Aorta (tissue), 5 donors: ENCODE data around the gene MPDU1. TPM values are rescaled to one million over a fixed set of nuclear protein-coding genes. Genes with fewer than 3 reads are reported as not detected.
A peak's percentile ranks its signal among the peaks of the same experiment; 100 is the strongest.
"Not testable (repeated sequence)": the region's sequence is repeated elsewhere in the genome, so short reads cannot be mapped to it uniquely, and the experiment has no call there.

ENCODE experiments used
- ATAC-seq: fragments of 200-7000 bp; cut with Tn5 transposase; one replicate; pipeline ENCODE4 v1.9.1; 2022; ENCODE audit warnings: moderate library complexity; ENCODE audit not compliant: low FRiP score
- DNase-seq, 2 donors: peaks; one replicate each; pipeline ENCODE4 v3.0.0-alpha.2; 2020
- H3K27ac ChIP-seq, 2 donors: one replicate each; pipeline ENCODE4 v1.5.1; 2013; ENCODE audit warnings: low read length in 2 of 2, mild to moderate bottlenecking in 2 of 2, moderate library complexity in 2 of 2, control low read depth in 1 of 2, inconsistent platforms in 1 of 2, low read depth in 1 of 2
- H3K27me3 ChIP-seq, 2 donors: one replicate each; pipeline ENCODE4 v1.6.1; 2013; ENCODE audit warnings: control low read depth in 1 of 2, low read length in 1 of 2, mild to moderate bottlenecking in 1 of 2, moderate library complexity in 1 of 2; ENCODE audit not compliant: insufficient read depth in 2 of 2, control insufficient read depth in 1 of 2
- H3K36me3 ChIP-seq, 2 donors: one replicate each; pipeline ENCODE4 v1.6.1; 2013; ENCODE audit warnings: control low read depth in 1 of 2, low read length in 1 of 2, mild to moderate bottlenecking in 1 of 2; ENCODE audit not compliant: insufficient read depth in 2 of 2, control insufficient read depth in 1 of 2
- H3K4me1 ChIP-seq, 2 donors: one replicate each; pipeline ENCODE4 v1.6.1; 2013; ENCODE audit warnings: low read length in 2 of 2, control low read depth in 1 of 2, mild to moderate bottlenecking in 1 of 2, moderate library complexity in 1 of 2; ENCODE audit not compliant: insufficient read depth in 2 of 2, control insufficient read depth in 1 of 2
- H3K4me3 ChIP-seq, 2 donors: one replicate each; pipeline ENCODE4 v1.5.1; 2013; ENCODE audit warnings: low read length in 2 of 2, control low read depth in 1 of 2, mild to moderate bottlenecking in 1 of 2
- H3K9me3 ChIP-seq: one replicate; pipeline ENCODE4 v1.6.1; 2013; ENCODE audit warnings: mild to moderate bottlenecking, low read length; ENCODE audit not compliant: control insufficient read depth
- WGBS, 2 donors: extraction: QIAGEN DNeasy Blood & Tissue Kit; methylation state at CpG; one replicate each; pipeline ENCODE4 v1.1.7; 2013; 5-methylcytosine and 5-hydroxymethylcytosine counted together
- intact Hi-C, 2 donors: fragments of 100-400 bp; cut with DNase I; formaldehyde crosslinking; loops; one replicate each; pipeline versions ENCODE4 v1.14.2 to v1.15.0; 2022
- polyA plus RNA-seq, 2 donors: library from polyadenylated mRNA; stranded (reverse); fragments of 200-250 nt; gene quantifications; one replicate each; pipeline ENCODE4 v1.2.3, GENCODE V29; 2013
- total RNA-seq, 2 donors: library from RNA; stranded (reverse); fragmentation: NEBNext Ultra II Directional; extraction: Animal tissue kit (Norgen Biotek cat#: 25700); gene quantifications; one replicate each; pipeline ENCODE4 v1.2.1, GENCODE V29; 2021
- donor health status: healthy with polysubstance abuse.
- donor health status: Bipolar disorder and iron deficiency.
- donor health status: DM: no; HTN: no; CAD: no.
- donor health status: DM: no; HTN: no; CAD: no.
- donor health status: DM: yes; HTN: yes; CAD: no.

MPDU1 gene
- total and polyA plus RNA-seq, 4 donors = 12.0 to 24.7 (median 21.1) TPM

DNA sequence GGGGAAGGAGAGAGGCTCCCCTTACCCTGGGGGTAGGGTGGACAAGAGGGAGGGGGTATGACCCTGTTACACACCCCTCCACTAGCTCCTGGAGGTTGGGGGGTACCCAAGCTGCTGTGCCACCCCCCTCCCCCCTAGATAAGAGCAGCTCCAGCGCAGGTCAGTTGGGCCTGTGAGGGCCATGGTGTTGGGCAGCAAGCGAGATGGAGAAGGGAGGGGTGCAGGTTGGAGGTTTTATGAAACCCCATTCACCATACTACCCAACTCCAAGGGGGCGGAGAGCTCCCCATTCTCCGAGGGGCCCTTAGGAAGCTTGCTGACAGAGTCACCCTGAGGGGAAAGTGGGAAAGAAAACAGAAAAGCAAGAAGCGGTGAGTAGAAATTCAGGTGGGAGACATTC lies 7.9 kb downstream of the MPDU1 start:
- ATAC-seq = no peak
- Histone ChIP-seq H3K27ac (no peak overlapping the region), H3K9me3 (no peaks in the 10 kb centered on the region), H3K4me1 (no peaks in the 10 kb centered on the region), H3K27me3 (no peaks in the 10 kb centered on the region), H3K36me3 (peaks cover 11 to 22% of the 10 kb centered on the region in 2 donors), H3K4me3 (no peak overlapping the region)
- no peak for DNase-seq
- WGBS, 2 donors = 83 to 86% methylated on average over 5 of the region's 5 CpGs
- intact Hi-C loops = loop anchor here in 1 of 2 donors (2.0 kb wide), 1 partner anchor 79 kb away; no protein-coding TSS in a partner anchor

DNA sequence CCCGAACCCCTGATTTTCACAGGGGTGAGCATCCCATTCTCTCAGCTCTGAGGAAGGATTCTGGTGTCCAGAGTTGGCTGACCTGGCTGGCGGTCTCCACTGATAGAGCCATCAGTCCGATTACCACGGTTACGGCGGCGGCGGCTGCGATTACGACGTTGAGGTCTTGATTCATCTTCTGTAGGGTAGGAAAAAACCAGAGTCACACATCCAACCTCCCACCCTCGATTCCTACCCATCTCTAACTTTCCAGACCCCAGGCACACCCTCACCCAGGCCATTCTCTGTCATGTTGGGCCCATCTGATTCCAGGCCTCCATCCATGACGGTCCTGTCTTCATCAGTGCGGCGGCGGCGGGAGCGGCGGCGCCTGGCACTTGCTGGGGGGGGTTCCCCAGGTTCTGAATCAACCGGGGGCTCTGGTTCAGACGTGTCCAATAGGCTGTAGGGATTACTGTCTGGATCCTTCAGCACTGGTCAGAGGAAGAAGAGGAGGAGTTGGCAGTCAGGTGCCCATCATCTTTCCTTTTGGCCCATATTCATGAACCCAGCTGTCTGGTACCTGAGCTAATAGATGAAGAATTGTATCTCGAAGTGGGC lies 8.9 kb downstream of the MPDU1 start:
- H3K27ac ChIP-seq = no peak overlapping the region
- H3K9me3 ChIP-seq = no peaks in the 10 kb centered on the region
- no peaks in the 10 kb centered on the region for H3K27me3 ChIP-seq
- no peak for DNase-seq
- H3K4me3 ChIP-seq = no peak overlapping the region
- ATAC-seq = no peak
- no peaks in the 10 kb centered on the region for H3K4me1 ChIP-seq
- intact Hi-C loops = no loop called here
- WGBS, 2 donors = 89 to 92% methylated on average over 23 of the region's 23 CpGs
- peaks cover 11 to 22% of the 10 kb centered on the region in 2 donors for H3K36me3 ChIP-seq

DNA sequence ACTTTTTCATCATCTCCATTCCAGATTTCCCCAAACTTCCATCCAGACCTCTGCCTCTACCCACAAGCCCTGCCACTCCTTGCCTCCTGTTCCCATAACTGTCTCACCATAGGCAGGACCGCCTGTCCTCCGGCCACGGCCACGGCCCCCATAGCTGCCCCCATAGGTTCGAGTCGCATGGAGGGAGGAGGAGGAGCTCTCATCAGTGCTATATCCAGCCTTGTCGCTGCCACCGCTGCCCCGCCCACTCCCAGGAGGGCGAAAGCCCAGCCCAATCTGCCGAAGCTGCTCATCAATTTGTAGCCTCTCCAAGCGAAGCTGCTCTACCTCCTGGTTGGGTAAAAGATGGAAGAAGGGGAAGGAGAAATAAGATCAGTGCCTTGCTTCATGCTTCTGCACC lies 9.6 kb downstream of the MPDU1 start:
- Histone ChIP-seq H3K4me1 (no peaks in the 10 kb centered on the region), H3K4me3 (no peak overlapping the region), H3K27ac (no peak overlapping the region), H3K9me3 (no peaks in the 10 kb centered on the region), H3K27me3 (no peaks in the 10 kb centered on the region), H3K36me3 (peaks cover 11 to 22% of the 10 kb centered on the region in 2 donors)
- intact Hi-C loops = no loop called here
- DNase-seq = no peak
- WGBS, 2 donors = 81% methylated on average over 12 of the region's 12 CpGs
- ATAC-seq = no peak

DNA sequence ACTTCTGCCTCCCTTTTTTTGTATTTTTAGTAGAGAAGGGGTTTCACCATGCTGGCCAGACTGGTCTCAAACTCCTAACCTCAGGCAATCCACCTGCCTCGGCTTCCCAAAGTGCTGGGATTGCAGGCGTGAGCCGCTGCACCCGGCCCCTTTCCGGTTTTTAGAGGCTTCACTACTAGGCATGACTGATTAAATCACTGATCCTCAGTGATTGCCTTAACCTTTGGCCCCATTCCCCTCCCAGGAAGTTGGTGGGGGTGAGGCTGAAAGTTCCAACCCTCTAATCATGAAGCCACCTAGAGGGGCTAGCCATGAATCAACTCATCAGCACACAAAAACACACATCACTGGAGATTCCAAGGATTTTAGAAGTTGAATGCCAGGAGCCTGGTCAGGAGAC lies 13.9 kb downstream of the MPDU1 start:
- intact Hi-C loops, H3K27me3 ChIP-seq, H3K27ac ChIP-seq, H3K4me1 ChIP-seq, H3K9me3 ChIP-seq, ATAC-seq, DNase-seq, H3K4me3 ChIP-seq: not testable (repeated sequence)
- H3K36me3 ChIP-seq = peaks cover 11 to 22% of the 10 kb centered on the region in 2 donors
- 76 to 79% methylated on average over 5 of the region's 5 CpGs for WGBS, 2 donors

DNA sequence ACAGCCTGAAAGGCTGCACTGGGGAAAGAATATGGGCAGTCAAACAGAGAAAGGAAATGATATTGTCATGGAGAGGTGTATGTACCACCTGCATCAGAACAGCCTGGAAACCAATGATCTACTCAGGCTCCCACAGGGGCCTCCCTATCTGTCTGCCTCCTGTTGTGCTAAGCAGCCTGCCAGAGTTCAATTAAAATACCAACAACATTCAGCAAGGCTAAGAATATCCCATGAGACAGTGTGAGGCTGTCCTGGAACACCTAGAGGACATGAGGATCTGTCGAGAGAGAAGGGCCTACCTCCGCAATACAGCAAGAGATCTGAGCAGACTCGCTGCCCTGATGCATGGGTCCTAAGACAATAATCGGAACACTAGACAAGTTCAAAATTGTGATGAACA lies 22.6 kb downstream of the MPDU1 start:
- H3K9me3 ChIP-seq = no peaks in the 10 kb centered on the region
- H3K36me3 ChIP-seq = peaks cover 7 to 10% of the 10 kb centered on the region in 2 donors
- no peaks in the 10 kb centered on the region for H3K27me3 ChIP-seq
- no peak overlapping the region for H3K27ac ChIP-seq
- peak in 1 of 2 donors; percentile 2 for DNase-seq
- no peak for ATAC-seq
- H3K4me3 ChIP-seq = no peak overlapping the region
- no peaks in the 10 kb centered on the region for H3K4me1 ChIP-seq
- 87% methylated on average over 4 of the region's 4 CpGs for whole genome bisulfite sequencing, 2 donors
- intact Hi-C loops = no loop called here

DNA sequence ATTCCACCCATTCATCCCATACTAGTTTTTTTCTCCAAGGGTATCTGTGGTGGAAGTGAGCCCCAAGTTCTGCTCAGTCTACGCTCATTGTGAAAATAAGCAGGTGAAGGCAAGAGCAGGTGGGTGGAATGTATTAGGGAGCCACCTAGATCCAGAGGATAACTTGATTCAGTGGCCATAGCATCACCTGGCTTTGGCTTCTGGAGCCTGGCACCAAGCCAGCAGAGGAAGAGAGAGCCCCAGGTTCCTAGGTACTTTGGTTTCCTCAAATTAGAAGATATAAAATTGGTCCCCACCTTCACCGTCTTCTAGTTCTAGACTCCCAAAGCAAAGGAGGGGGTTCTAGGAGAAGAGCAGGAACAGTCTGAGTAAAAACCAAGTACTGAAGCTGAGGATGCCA lies 27.0 kb downstream of the MPDU1 start:
- Histone ChIP-seq H3K9me3 (no peaks in the 10 kb centered on the region), H3K4me3 (no peak overlapping the region), H3K4me1 (peaks cover 2 to 9% of the 10 kb centered on the region in 2 donors), H3K27ac (no peak overlapping the region), H3K27me3 (no peaks in the 10 kb centered on the region), H3K36me3 (peaks cover 0 to 3% of the 10 kb centered on the region in 2 donors)
- 95 to 98% methylated on average over 2 of the region's 2 CpGs for WGBS, 2 donors
- intact Hi-C loops = no loop called here
- ATAC-seq (no peak), DNase-seq (no peak)

DNA sequence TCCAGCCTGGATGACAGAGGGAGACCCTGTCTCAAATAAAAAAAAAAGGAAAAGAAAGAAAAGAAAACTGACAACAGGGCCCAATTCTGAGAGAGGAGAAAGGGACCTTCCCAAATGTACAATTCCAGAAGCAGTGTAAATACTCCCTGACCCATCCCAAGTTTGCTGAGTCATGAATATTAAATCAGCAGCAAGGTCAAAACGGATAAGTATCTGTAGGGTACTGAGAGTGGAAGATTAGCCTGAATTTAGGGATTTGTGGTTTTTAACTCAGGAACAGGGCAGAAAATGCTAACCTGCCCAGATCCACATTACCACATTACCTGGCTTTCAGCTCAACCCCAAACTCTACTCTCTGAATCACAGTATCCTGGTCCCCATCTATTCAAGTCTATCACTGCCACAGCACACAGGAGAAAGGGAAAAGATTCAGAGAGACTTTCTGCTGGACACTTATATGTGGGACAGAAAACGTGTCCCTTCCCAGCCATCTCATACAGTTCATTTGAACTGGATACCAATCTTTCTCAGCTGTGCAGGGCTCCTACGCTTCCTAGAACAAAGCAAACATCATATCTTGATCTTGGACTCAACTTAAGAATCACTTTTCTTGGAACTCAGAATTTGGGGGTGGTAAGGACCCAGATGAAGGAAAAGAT lies 28.1 kb downstream of the MPDU1 start:
- H3K36me3 ChIP-seq = no peaks in the 10 kb centered on the region
- DNase-seq = no peak
- H3K27ac ChIP-seq = no peak overlapping the region
- ATAC-seq = no peak
- no peaks in the 10 kb centered on the region for H3K9me3 ChIP-seq
- intact Hi-C loops = no loop called here
- no peak overlapping the region for H3K4me3 ChIP-seq
- H3K4me1 ChIP-seq = peaks cover 2 to 9% of the 10 kb centered on the region in 2 donors
- 13 to 19% methylated on average over 3 of the region's 3 CpGs for WGBS, 2 donors
- H3K27me3 ChIP-seq = no peaks in the 10 kb centered on the region

DNA sequence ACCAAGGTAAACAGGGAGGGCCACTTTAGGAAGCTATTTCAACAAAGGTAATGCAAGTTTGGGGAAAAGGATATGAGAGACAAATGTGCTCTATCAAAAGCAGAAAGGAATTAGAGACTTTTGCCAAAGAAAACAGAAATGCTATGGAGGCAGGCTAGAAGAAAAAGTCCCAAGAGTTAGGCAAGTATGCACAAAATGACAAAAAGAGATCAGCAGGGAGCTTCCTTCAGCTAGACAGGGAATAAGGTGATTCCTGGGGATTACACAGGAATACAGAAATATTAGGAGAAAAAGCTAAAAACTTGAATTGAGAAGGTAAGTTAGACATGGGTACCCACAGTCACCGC lies 28.6 kb downstream of the MPDU1 start:
- WGBS, 2 donors = 80 to 87% methylated on average over 1 of the region's 1 CpG
- no peaks in the 10 kb centered on the region for H3K36me3 ChIP-seq
- ATAC-seq (no peak), DNase-seq (no peak)
- no peaks in the 10 kb centered on the region for H3K9me3 ChIP-seq
- peaks cover 2 to 9% of the 10 kb centered on the region in 2 donors for H3K4me1 ChIP-seq
- no peak overlapping the region for H3K27ac ChIP-seq
- intact Hi-C loops = no loop called here
- H3K27me3 ChIP-seq = no peaks in the 10 kb centered on the region
- no peak overlapping the region for H3K4me3 ChIP-seq

DNA sequence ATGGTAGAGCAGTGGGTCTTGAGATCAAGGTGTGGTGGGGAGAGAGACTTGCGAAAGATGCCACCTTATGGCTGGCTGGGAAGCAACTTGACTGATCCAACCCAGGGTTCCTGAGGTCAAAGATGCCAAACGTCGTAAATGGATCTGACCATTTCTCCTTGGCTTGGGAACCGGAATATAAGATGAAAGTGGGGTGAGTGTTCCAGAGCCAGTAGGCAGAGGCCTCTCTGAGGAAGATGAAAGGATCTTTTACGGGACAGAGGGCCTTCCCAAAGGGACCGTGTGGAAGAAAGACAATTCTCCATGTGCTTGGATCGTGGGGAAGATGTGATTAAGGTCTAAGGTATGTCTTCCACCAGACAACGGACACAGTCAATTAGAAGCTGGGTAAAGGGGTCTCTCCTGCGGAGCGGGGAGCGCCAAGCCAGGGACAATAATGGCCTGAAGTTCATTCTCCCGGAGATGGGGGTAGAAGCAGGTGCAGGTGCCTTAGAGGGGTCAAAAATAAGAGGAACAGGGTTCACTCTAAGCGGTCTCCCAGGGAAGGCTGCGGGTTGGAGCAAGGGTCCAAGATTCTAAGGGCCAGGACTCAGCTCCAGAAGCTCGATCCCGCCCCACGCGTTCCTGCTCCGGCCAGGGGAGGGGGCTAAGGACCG lies 30.2 kb downstream of the MPDU1 start:
- no peak for ATAC-seq

More for the DNA sequence above, 30.2 kb downstream of the MPDU1 start:
- H3K27ac ChIP-seq = peak overlapping the region in 1 of 2 donors; percentile 72
- H3K9me3 ChIP-seq = no peaks in the 10 kb centered on the region
- peaks cover 2 to 9% of the 10 kb centered on the region in 2 donors for H3K4me1 ChIP-seq
- no peaks in the 10 kb centered on the region for H3K27me3 ChIP-seq
- 6% methylated on average over 19 to 20 of the region's 20 CpGs for WGBS, 2 donors
- no peaks in the 10 kb centered on the region for H3K36me3 ChIP-seq
- intact Hi-C loops = no loop called here
- H3K4me3 ChIP-seq = peak overlapping the region; percentile 80 to 97
- no peak for DNase-seq
